ENCODE measurements around the gene OVOL1. TPM values are rescaled to one million over a fixed set of nuclear protein-coding genes. Genes with fewer than 3 reads are reported as not detected.

Gene OVOL1
- total and polyA plus RNA-seq, 2 of the 8 experiments (the other 6 are each of a cell fraction or from before 2014, with no cell fraction given) = 2.6 to 3.4 TPM

- peaks cover 0 to 2% (median 0%) of the 10 kb centered on the region in 4 experiments; a peak in 2 of 7 replicates for H3K4me1 ChIP-seq (replicated peaks in 1 of 4; ENCODE audit: control insufficient read depth in 3 of 4, insufficient read depth in 4 of 4, low read length in 3 of 4)
- 84% methylated on average over 9 of the region's 9 CpGs; no CpG with 5 or more reads in 1 of the 2 experiments for WGBS, 2 experiments (ENCODE audit: extremely low coverage in 1 of 2, insufficient coverage in 1 of 2, insufficient read length in 1 of 2, insufficient replicate concordance in 2 of 2, low coverage in 1 of 2, low lambda C conversion rate in 2 of 2, missing lambda C conversion rate in 1 of 2)
- CTCF ChIA-PET (ENCODE audit: partially characterized antibody) = interaction anchor here (0.8 to 13.2 kb wide), 12 partner anchors 9 to 110 kb away, joined by 3 to 347 read pairs (median 4); no protein-coding TSS in a partner anchor
These were observed 12.1 kb upstream of the OVOL1 start for GRCh38 chr11:65774525-65775306.

More at GRCh38 chr11:65774525-65775306, 12.1 kb upstream of the OVOL1 start:
- no peaks in the 10 kb centered on the region; a peak in 1 of 4 replicates for H3K79me2 ChIP-seq (ENCODE audit: control insufficient read depth in 1 of 2, insufficient read depth in 2 of 2, low read length in 2 of 2)
- H2BK5ac ChIP-seq (ENCODE audit: low read depth, low read length) = no peak overlapping the region
- no peak overlapping the region for H3K23ac ChIP-seq (ENCODE audit: insufficient read length)
- H3K14ac ChIP-seq (ENCODE audit: insufficient read length) = no peak overlapping the region
- no peak overlapping the region for H3K18ac ChIP-seq (ENCODE audit: extremely low read depth, low read length)
- H3K27ac ChIP-seq (ENCODE audit: low read depth, low read length) = no peak overlapping the region
- no peak overlapping the region for H2AK5ac ChIP-seq (ENCODE audit: low read depth, low read length)
- H3K23me2 ChIP-seq (ENCODE audit: low read depth, low read length) = no peaks in the 10 kb centered on the region
- H3K9ac ChIP-seq (replicated peaks in 1 of 4; ENCODE audit: extremely low read depth in 1 of 4, low read depth in 3 of 4, low read length in 3 of 4) = no peak overlapping the region
- H2AFZ ChIP-seq (ENCODE audit: low read length) = no peak overlapping the region
- H4K5ac ChIP-seq (ENCODE audit: insufficient read length, low read depth, low read length) = no peak overlapping the region
- no peak overlapping the region for H3K4ac ChIP-seq (replicated peaks; ENCODE audit: insufficient read length, low read depth, low read length)
- 0 out of 2 replicates have a peak, but pooled peaks cover 2% of the 10 kb centered on the region for H3K79me1 ChIP-seq (ENCODE audit: low read depth, low read length)
- POLR2A ChIA-PET (ENCODE audit: partially characterized antibody) = interaction anchor here (0.9 to 1.6 kb wide), 4 partner anchors 8 to 113 kb away, joined by 3 read pairs; partner anchors contain the start of gene FIBP
- H2BK20ac ChIP-seq (ENCODE audit: low read length) = no peak overlapping the region
- FAIRE-seq = no peak
- H4K8ac ChIP-seq (ENCODE audit: extremely low read depth, insufficient read depth, low read length) = no peak overlapping the region
- H2BK15ac ChIP-seq (ENCODE audit: low read length) = no peak overlapping the region
- H4K20me1 ChIP-seq (replicated peaks in 1 of 2; ENCODE audit: control insufficient read depth in 1 of 2, insufficient read depth in 2 of 2, low read length in 2 of 2) = peaks cover 1 to 15% of the 10 kb centered on the region in 2 experiments
- H2BK120ac ChIP-seq (replicated peaks; ENCODE audit: low read depth, low read length) = no peak overlapping the region
- H2BK12ac ChIP-seq (ENCODE audit: low read depth, low read length) = no peak overlapping the region
- H3K56ac ChIP-seq (replicated peaks; ENCODE audit: insufficient read length, low read depth, low read length) = no peak overlapping the region
- no peak overlapping the region for H3K4me2 ChIP-seq (ENCODE audit: insufficient read depth in 1 of 2, low read depth in 2 of 2, low read length in 2 of 2)
- no peak overlapping the region for H4K91ac ChIP-seq (replicated peaks; ENCODE audit: insufficient read length, low read length)
- H3K27me3 ChIP-seq (replicated peaks in 1 of 4; ENCODE audit: control insufficient read depth in 3 of 4, extremely low read depth in 1 of 4, insufficient read depth in 3 of 4, low read length in 3 of 4) = no peaks in the 10 kb centered on the region
- TF ChIP-seq MAX (IDR thresholded peaks at IDR 0.05) = no peak
- no peak for TF ChIP-seq RFX5 (IDR thresholded peaks at IDR 0.05; ENCODE audit: borderline replicate concordance, low read depth, low read length)
- no peak for TF ChIP-seq SIX5 (IDR thresholded peaks at IDR 0.05; ENCODE audit: low read depth, low read length)
- TF ChIP-seq EGR1 (IDR thresholded peaks at IDR 0.05; ENCODE audit: borderline replicate concordance, low read depth, low read length) = no peak
- no peak for TF ChIP-seq TCF12 (IDR thresholded peaks at IDR 0.05; ENCODE audit: low read depth, low read length)
- no peak for TF ChIP-seq NANOG (IDR thresholded peaks at IDR 0.05; ENCODE audit: insufficient read depth, low read depth, low read length, poor library complexity, severe bottlenecking)
- no peak for TF ChIP-seq POLR2A (IDR thresholded peaks at IDR 0.05; ENCODE audit: control extremely low read depth in 1 of 2, low read depth in 2 of 2, low read length in 2 of 2)
- TF ChIP-seq JUND (IDR thresholded peaks at IDR 0.05; ENCODE audit: low read length) = no peak
- no peak for TF ChIP-seq BACH1 (IDR thresholded peaks at IDR 0.05; ENCODE audit: low read length)
- no peak for TF ChIP-seq SUZ12 (IDR thresholded peaks at IDR 0.05; ENCODE audit: low read length)
- no peak for TF ChIP-seq BCL11A (IDR thresholded peaks at IDR 0.05; ENCODE audit: low read depth in 2 of 2, low read length in 2 of 2)
- TF ChIP-seq PHF8 (conservative IDR thresholded peaks at IDR 0.05; ENCODE audit: low read depth, low read length) = no peak
- TF ChIP-seq SIN3A (conservative IDR thresholded peaks at IDR 0.05 in 1 of 2, IDR thresholded peaks at IDR 0.05 in 1 of 2; ENCODE audit: low read depth in 1 of 2, low read length in 2 of 2) = no peak
- no peak for DNase-seq (ENCODE audit: low read depth in 1 of 2, low spot score in 2 of 2)
- H3K36me3 ChIP-seq (ENCODE audit: control insufficient read depth in 2 of 4, insufficient read depth in 4 of 4, low read length in 3 of 4) = peaks cover 0 to 11% (median 0%) of the 10 kb centered on the region in 4 experiments; a peak in 3 of 8 replicates
- no peak overlapping the region for H3K4me3 ChIP-seq (ENCODE audit: extremely low read depth in 1 of 4, insufficient read depth in 2 of 4, low read depth in 3 of 4, low read length in 4 of 4)
- no peaks in the 10 kb centered on the region for H3K9me3 ChIP-seq (ENCODE audit: insufficient read depth in 2 of 2, low read depth in 1 of 2, low read length in 1 of 2)
